Trophoblast cell (in vitro differentiated cells and primary cell): ENCODE measurements around the gene SLC34A1.

Source experiments
- DNase-seq, 2 donors: peaks; one replicate each; pipeline ENCODE4 v3.0.0-alpha.2; 2016
- H2AFZ ChIP-seq: 2 replicates; pipeline ENCODE4 v1.6.1; 2013; ENCODE audit warnings: low read length, moderate library complexity, mild to moderate bottlenecking; ENCODE audit not compliant: insufficient read depth, poor library complexity
- H2AK5ac ChIP-seq: 2 replicates; pipeline ENCODE4 v1.6.1; 2013; ENCODE audit warnings: mild to moderate bottlenecking, low read length
- H2BK120ac ChIP-seq: 2 replicates; pipeline ENCODE4 v1.6.1; 2013; ENCODE audit warnings: low read length, mild to moderate bottlenecking, moderate library complexity; ENCODE audit not compliant: insufficient read depth, poor library complexity
- H2BK12ac ChIP-seq: 2 replicates; pipeline ENCODE4 v1.6.1; 2013; ENCODE audit warnings: mild to moderate bottlenecking, low read length, moderate library complexity
- H2BK5ac ChIP-seq: 2 replicates; pipeline ENCODE4 v1.6.1; 2013; ENCODE audit warnings: low read length, low read depth, moderate library complexity, mild to moderate bottlenecking; ENCODE audit not compliant: poor library complexity
- H3K14ac ChIP-seq: 2 replicates; pipeline ENCODE4 v1.6.1; 2013; ENCODE audit warnings: mild to moderate bottlenecking, low read length
- H3K18ac ChIP-seq: 2 replicates; pipeline ENCODE4 v1.6.1; 2013; ENCODE audit warnings: mild to moderate bottlenecking, low read length
- H3K23ac ChIP-seq: 2 replicates; pipeline ENCODE4 v1.6.1; 2013; ENCODE audit warnings: low read length
- H3K27ac ChIP-seq: 2 replicates; pipeline ENCODE4 v1.5.1; 2013; ENCODE audit warnings: low read depth, mild to moderate bottlenecking, inconsistent platforms, low read length, moderate library complexity
- H3K27me3 ChIP-seq: 2 replicates; pipeline ENCODE4 v1.6.1; 2013; ENCODE audit warnings: inconsistent platforms, mild to moderate bottlenecking, low read length, moderate library complexity; ENCODE audit not compliant: insufficient read depth
- H3K36me3 ChIP-seq, 2 experiments: 1 replicate in 1 of 2; 2 replicates in 1 of 2; pipeline ENCODE4 v1.6.1; 2013; ENCODE audit warnings: low read length in 2 of 2, mild to moderate bottlenecking in 2 of 2, moderate library complexity in 1 of 2; ENCODE audit not compliant: insufficient read depth in 2 of 2, control insufficient read depth in 1 of 2
- H3K4ac ChIP-seq: 2 replicates; pipeline ENCODE4 v1.6.1; 2013; ENCODE audit warnings: low read depth, mild to moderate bottlenecking, low read length, moderate library complexity
- H3K4me1 ChIP-seq, 2 experiments: 1 replicate in 1 of 2; 2 replicates in 1 of 2; pipeline ENCODE4 v1.6.1; 2013; ENCODE audit warnings: low read length in 2 of 2, mild to moderate bottlenecking in 2 of 2, moderate library complexity in 1 of 2; ENCODE audit not compliant: insufficient read depth in 2 of 2, control insufficient read depth in 1 of 2
- H3K4me2 ChIP-seq: 2 replicates; pipeline ENCODE4 v1.6.1; 2013; ENCODE audit warnings: inconsistent platforms, mild to moderate bottlenecking, low read length, moderate library complexity
- H3K4me3 ChIP-seq: 2 replicates; pipeline ENCODE4 v1.5.1; 2013; ENCODE audit warnings: mild to moderate bottlenecking, low read depth, low read length, inconsistent platforms
- H3K79me1 ChIP-seq: one replicate; pipeline ENCODE4 v1.6.1; 2013; ENCODE audit warnings: low read length
- H3K79me2 ChIP-seq: 2 replicates; pipeline ENCODE4 v1.6.1; 2013; ENCODE audit warnings: low read length, mild to moderate bottlenecking; ENCODE audit not compliant: control insufficient read depth, insufficient read depth, poor library complexity
- H3K9ac ChIP-seq: 2 replicates; pipeline ENCODE4 v1.6.1; 2013; ENCODE audit warnings: mild to moderate bottlenecking, low read length
- H3K9me3 ChIP-seq: 2 replicates; pipeline ENCODE4 v1.6.1; 2013; ENCODE audit warnings: low read depth, mild to moderate bottlenecking, control low read depth, inconsistent platforms, low read length; ENCODE audit not compliant: insufficient read depth
- H4K12ac ChIP-seq: 2 replicates; pipeline ENCODE4 v1.6.1; 2013; ENCODE audit warnings: low read depth, mild to moderate bottlenecking, low read length, moderate library complexity
- H4K8ac ChIP-seq: 2 replicates; pipeline ENCODE4 v1.6.1; 2013; ENCODE audit warnings: low read depth, mild to moderate bottlenecking, low read length, moderate library complexity
- H4K91ac ChIP-seq: one replicate; pipeline ENCODE4 v1.6.1; 2013; ENCODE audit warnings: low read depth, mild to moderate bottlenecking, low read length, moderate library complexity
- WGBS: extraction: QIAGEN DNeasy Blood & Tissue Kit; methylation state at CpG from one replicate; pipeline ENCODE4 v1.1.7; 2013; ENCODE audit warnings: missing lambda C conversion rate; ENCODE audit not compliant: insufficient read length, insufficient coverage; ENCODE audit errors: extremely low coverage; 5-methylcytosine and 5-hydroxymethylcytosine counted together

Gene SLC34A1

DNA sequence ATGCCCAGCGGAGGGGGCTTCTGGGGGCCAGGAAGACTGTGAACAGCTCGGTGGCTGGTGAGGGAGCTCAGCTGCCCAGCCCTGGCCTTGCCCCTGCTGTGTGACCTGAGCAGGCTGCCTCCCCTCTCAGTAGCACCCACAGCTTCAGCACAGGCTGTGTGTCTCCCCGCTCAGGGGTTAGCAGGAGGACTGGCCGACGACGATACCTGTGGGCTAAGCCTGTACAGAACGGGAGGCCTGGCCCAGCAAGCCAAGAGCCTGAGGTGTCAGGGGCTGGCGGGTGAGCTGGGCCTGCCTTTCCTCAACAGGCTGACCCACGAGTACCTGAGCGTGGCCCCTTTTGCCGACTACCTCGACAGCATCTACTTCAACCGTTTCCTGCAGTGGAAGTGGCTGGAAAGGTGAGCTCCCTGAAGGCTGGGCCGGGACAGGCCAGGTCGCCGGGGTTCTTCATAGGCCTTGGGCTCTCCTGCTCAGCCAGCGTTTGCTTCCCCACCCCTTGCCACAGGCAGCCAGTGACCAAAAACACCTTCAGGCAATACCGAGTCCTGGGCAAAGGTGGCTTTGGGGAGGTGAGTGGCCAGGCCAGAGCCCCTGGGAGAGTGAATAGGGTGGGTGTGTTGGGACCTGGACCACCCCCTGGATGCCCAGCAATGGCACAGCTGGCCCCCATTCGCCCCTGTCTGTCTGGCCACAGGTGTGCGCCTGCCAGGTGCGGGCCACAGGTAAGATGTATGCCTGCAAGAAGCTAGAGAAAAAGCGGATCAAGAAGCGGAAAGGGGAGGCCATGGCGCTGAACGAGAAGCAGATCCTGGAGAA lies 48.8 kb downstream of the SLC34A1 start:
- no peak overlapping the region for H2AFZ ChIP-seq
- peaks cover 1% of the 10 kb centered on the region for H3K9me3 ChIP-seq
- H3K23ac ChIP-seq, result no peak overlapping the region
- H2AK5ac ChIP-seq, result no peak overlapping the region
- no peaks in the 10 kb centered on the region for H3K27me3 ChIP-seq
- no peak overlapping the region for H3K14ac ChIP-seq
- no peak overlapping the region for H3K9ac ChIP-seq
- H3K36me3 ChIP-seq, result peaks cover 59 to 64% of the 10 kb centered on the region in 2 experiments
- H2BK12ac ChIP-seq, result no peak overlapping the region
- no peaks in the 10 kb centered on the region for H3K79me2 ChIP-seq
- no peaks in the 10 kb centered on the region for H3K79me1 ChIP-seq
- no peak for DNase-seq
- no peak overlapping the region for H3K27ac ChIP-seq
- H2BK120ac ChIP-seq, result no peak overlapping the region
- H3K18ac ChIP-seq, result no peak overlapping the region
- no peak overlapping the region for H3K4ac ChIP-seq
- no peak overlapping the region for H4K12ac ChIP-seq
- H4K8ac ChIP-seq, result no peak overlapping the region
- H3K4me3 ChIP-seq, result no peak overlapping the region
- no peaks in the 10 kb centered on the region for H3K4me1 ChIP-seq
- no peak overlapping the region for H2BK5ac ChIP-seq
- no peak overlapping the region for H4K91ac ChIP-seq
- H3K4me2 ChIP-seq, result no peak overlapping the region
- no CpG with 5 or more reads among the region's 25 CpGs for WGBS

- Histone ChIP-seq H3K18ac (no peak overlapping the region), H4K91ac (no peak overlapping the region), H2AFZ (no peak overlapping the region), H3K4ac (no peak overlapping the region), H3K14ac (no peak overlapping the region), H4K8ac (no peak overlapping the region), H3K9me3 (peaks cover 1% of the 10 kb centered on the region), H3K23ac (no peak overlapping the region), H2AK5ac (no peak overlapping the region), H4K12ac (no peak overlapping the region), H3K27ac (no peak overlapping the region), H2BK120ac (no peak overlapping the region), H3K4me2 (no peak overlapping the region), H3K4me3 (no peak overlapping the region), H3K27me3 (no peaks in the 10 kb centered on the region), H3K9ac (no peak overlapping the region), H3K36me3 (peaks cover 62 to 70% of the 10 kb centered on the region in 2 experiments), H2BK5ac (no peak overlapping the region), H3K4me1 (no peaks in the 10 kb centered on the region), H3K79me1 (no peaks in the 10 kb centered on the region), H2BK12ac (no peak overlapping the region), H3K79me2 (no peaks in the 10 kb centered on the region)
- no peak for DNase-seq
- no CpG with 5 or more reads among the region's 29 CpGs for WGBS
Measured at GRCh38 chr5:177433658-177434217, 49.5 kb downstream of the SLC34A1 start.

GRCh38 chr5:177434437-177434836 lies 50.2 kb downstream of the SLC34A1 start:
- Histone ChIP-seq H3K36me3 (peaks cover 62 to 70% of the 10 kb centered on the region in 2 experiments), H2AK5ac (no peak overlapping the region), H3K18ac (no peak overlapping the region), H2BK120ac (no peak overlapping the region), H3K9ac (no peak overlapping the region), H3K4me3 (no peak overlapping the region), H4K91ac (no peak overlapping the region), H3K27me3 (no peaks in the 10 kb centered on the region), H3K14ac (no peak overlapping the region), H3K27ac (no peak overlapping the region), H3K23ac (no peak overlapping the region), H3K79me1 (no peaks in the 10 kb centered on the region), H4K8ac (no peak overlapping the region), H4K12ac (no peak overlapping the region), H3K4me2 (no peak overlapping the region), H3K4me1 (no peaks in the 10 kb centered on the region), H2BK12ac (no peak overlapping the region), H3K79me2 (no peaks in the 10 kb centered on the region), H3K4ac (no peak overlapping the region), H3K9me3 (peaks cover 1% of the 10 kb centered on the region), H2AFZ (no peak overlapping the region), H2BK5ac (no peak overlapping the region)
- no peak for DNase-seq
- no CpG with 5 or more reads among the region's 8 CpGs for WGBS

DNA sequence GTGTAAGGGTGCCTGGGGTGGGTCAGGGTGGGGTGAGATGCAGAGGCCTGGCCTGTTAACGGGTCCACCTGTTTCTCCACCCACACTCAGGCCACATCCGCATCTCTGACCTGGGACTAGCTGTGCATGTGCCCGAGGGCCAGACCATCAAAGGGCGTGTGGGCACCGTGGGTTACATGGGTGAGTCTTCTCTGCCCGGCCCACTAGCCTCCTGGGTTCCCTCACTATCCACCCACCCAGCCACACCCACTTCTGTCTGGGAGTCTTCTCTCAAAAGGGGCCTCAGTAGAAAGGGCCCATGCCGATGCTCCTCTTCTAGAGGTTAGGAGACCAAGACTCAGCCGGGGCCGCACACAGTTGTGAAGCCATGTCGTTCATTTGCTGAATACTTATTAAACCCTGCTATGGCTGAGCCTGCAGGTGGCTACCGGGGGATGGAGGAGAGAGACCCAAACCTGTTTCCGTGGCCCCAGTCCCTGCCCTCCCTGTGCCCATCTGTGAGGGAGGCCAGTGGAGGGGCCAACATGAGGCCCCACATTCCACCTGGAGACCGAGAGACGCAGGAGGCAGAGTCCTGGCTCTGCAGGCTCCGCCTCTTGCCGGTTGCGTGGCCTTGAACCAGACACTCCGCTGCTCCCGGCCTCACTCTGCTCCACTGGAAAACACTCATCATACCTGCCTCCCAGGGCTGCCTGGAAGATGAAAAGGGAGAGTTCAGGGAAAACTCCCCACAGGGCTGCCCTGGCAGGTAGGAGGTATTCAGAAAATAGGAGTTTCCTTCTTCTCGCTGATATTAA lies 50.9 kb downstream of the SLC34A1 start:
- H2BK120ac ChIP-seq, result no peak overlapping the region
- H4K91ac ChIP-seq, result no peak overlapping the region
- no peak overlapping the region for H3K14ac ChIP-seq
- peaks cover 1% of the 10 kb centered on the region for H3K9me3 ChIP-seq
- no peak overlapping the region for H3K23ac ChIP-seq
- H3K79me2 ChIP-seq, result no peaks in the 10 kb centered on the region
- no peak overlapping the region for H3K4ac ChIP-seq
- no peak overlapping the region for H4K8ac ChIP-seq
- H2AK5ac ChIP-seq, result no peak overlapping the region
- peaks cover 62 to 68% of the 10 kb centered on the region in 2 experiments for H3K36me3 ChIP-seq
- no peak overlapping the region for H3K18ac ChIP-seq
- no peaks in the 10 kb centered on the region for H3K4me1 ChIP-seq
- no peak overlapping the region for H3K4me3 ChIP-seq
- H3K4me2 ChIP-seq, result no peak overlapping the region
- no peak overlapping the region for H3K27ac ChIP-seq
- H4K12ac ChIP-seq, result no peak overlapping the region
- no peaks in the 10 kb centered on the region for H3K79me1 ChIP-seq
- H3K9ac ChIP-seq, result no peak overlapping the region
- H2BK12ac ChIP-seq, result no peak overlapping the region
- DNase-seq, result no peak
- no CpG with 5 or more reads among the region's 20 CpGs for WGBS
- H2AFZ ChIP-seq, result no peak overlapping the region
- no peak overlapping the region for H2BK5ac ChIP-seq
- no peaks in the 10 kb centered on the region for H3K27me3 ChIP-seq
